ENCODE data around the gene SYCP2. TPM values are rescaled to one million over a fixed set of nuclear protein-coding genes. Genes with fewer than 3 reads are reported as not detected.

The SYCP2 gene
- polyA plus RNA-seq, 1 donor (not counting 4 experiments of a cell fraction or from before 2014, with no cell fraction given) = 0.12 TPM

GRCh38 chr20:59829786-59830664 is 103.4 kb downstream of the SYCP2 start:
- FAIRE-seq (peak; percentile 5), DNase-seq (ENCODE audit: low read depth, low spot score) (no peak)
- Histone ChIP-seq H3K9ac (ENCODE audit: control insufficient read depth, extremely low read depth, insufficient read depth, low read length) (no peak overlapping the region), H3K4me1 (ENCODE audit: control insufficient read depth, extremely low read depth, insufficient read depth, low read length) (peaks cover 40% of the 10 kb centered on the region), H4K20me1 (ENCODE audit: control insufficient read depth, extremely low read depth, insufficient read depth, low read length) (no peaks in the 10 kb centered on the region), H2AFZ (ENCODE audit: control insufficient read depth, low read length) (no peak overlapping the region), H3K27ac (ENCODE audit: control insufficient read depth, insufficient read depth, low read length) (no peak overlapping the region), H3K4me3 (ENCODE audit: control insufficient read depth in 2 of 3, extremely low read depth in 1 of 3, insufficient read depth in 2 of 3, low read depth in 1 of 3, low read length in 3 of 3) (no peak overlapping the region), H3K9me3 (ENCODE audit: control insufficient read depth, low read depth, low read length) (no peaks in the 10 kb centered on the region), H3K36me3 (ENCODE audit: control insufficient read depth in 2 of 2, extremely low read depth in 1 of 2, insufficient read depth in 2 of 2, low read length in 2 of 2) (no peaks in the 10 kb centered on the region), H3K4me2 (ENCODE audit: control insufficient read depth, extremely low read depth, insufficient read depth, low read depth, low read length) (no peak overlapping the region), H3K9me1 (ENCODE audit: control insufficient read depth, extremely low read depth, insufficient read depth, low read length) (peaks cover 2% of the 10 kb centered on the region), H3K79me2 (ENCODE audit: control insufficient read depth, insufficient read depth, low read length) (no peaks in the 10 kb centered on the region), H3K27me3 (ENCODE audit: control insufficient read depth, extremely low read depth, insufficient read depth, low read length) (no peaks in the 10 kb centered on the region)
- dilution Hi-C loops (cut with MboI; ENCODE audit: extremely low pct_ligation_motif_present, low sequenced_read_pairs) = no loop called here
- no peak for TF ChIP-seq EZH2 (IDR thresholded peaks at IDR 0.05; ENCODE audit: low read length)
- TF ChIP-seq, protein P1, sequence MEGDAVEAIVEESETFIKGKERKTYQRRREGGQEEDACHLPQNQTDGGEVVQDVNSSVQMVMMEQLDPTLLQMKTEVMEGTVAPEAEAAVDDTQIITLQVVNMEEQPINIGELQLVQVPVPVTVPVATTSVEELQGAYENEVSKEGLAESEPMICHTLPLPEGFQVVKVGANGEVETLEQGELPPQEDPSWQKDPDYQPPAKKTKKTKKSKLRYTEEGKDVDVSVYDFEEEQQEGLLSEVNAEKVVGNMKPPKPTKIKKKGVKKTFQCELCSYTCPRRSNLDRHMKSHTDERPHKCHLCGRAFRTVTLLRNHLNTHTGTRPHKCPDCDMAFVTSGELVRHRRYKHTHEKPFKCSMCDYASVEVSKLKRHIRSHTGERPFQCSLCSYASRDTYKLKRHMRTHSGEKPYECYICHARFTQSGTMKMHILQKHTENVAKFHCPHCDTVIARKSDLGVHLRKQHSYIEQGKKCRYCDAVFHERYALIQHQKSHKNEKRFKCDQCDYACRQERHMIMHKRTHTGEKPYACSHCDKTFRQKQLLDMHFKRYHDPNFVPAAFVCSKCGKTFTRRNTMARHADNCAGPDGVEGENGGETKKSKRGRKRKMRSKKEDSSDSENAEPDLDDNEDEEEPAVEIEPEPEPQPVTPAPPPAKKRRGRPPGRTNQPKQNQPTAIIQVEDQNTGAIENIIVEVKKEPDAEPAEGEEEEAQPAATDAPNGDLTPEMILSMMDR (optimal IDR thresholded peaks at IDR 0.05 in 1 of 3, IDR thresholded peaks at IDR 0.05 in 1 of 3, conservative IDR thresholded peaks at IDR 0.05 in 1 of 3; ENCODE audit: extremely low read depth in 1 of 3, insufficient read depth in 2 of 3, low read length in 3 of 3) = no peak

DNA sequence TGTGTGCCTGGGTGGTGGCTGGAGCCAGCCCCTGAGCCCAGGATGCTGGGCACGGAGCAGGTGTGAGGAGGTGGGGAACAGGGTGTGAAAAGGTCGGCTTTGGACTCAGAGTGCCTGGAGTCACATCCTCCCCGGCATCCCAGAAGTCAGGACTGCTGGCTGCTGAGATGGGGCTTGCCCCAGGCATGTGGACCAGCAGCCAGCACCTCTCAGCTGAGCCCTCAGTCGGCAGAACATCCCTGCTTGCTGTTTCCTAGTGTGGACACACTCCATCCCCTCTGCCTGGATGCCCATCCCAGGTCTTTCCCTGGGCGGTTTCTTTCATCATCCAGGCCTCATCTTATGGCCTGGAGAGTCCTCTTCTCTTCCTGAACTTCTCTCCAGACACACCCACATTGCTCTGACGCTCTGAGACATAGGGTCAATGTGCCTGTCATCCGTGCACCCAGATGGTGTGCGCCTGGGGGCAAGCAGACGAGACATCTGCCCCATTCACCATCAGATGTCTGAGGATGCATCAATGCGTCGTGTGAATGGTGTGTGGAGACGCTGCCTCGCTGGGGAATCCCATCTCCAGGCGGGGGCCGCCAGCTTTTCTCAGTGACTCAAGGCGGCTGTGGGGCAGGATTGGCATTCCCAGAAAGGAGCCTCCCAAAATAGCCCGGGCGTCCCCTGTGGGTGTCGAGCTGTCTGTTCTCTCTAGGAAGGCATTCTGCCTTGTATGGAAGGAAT is 104.2 kb downstream of the SYCP2 start:
- no peak overlapping the region for H3K4me2 ChIP-seq (ENCODE audit: control insufficient read depth, extremely low read depth, insufficient read depth, low read depth, low read length)
- TF ChIP-seq, protein P1 (optimal IDR thresholded peaks at IDR 0.05 in 1 of 3, IDR thresholded peaks at IDR 0.05 in 1 of 3, conservative IDR thresholded peaks at IDR 0.05 in 1 of 3; ENCODE audit: extremely low read depth in 1 of 3, insufficient read depth in 2 of 3, low read length in 3 of 3) = no peak
- no peak for TF ChIP-seq EZH2 (IDR thresholded peaks at IDR 0.05; ENCODE audit: low read length)
- H3K9ac ChIP-seq (ENCODE audit: control insufficient read depth, extremely low read depth, insufficient read depth, low read length) = no peak overlapping the region
- H3K27ac ChIP-seq (ENCODE audit: control insufficient read depth, insufficient read depth, low read length) = no peak overlapping the region
- no peaks in the 10 kb centered on the region for H3K9me3 ChIP-seq (ENCODE audit: control insufficient read depth, low read depth, low read length)
- H2AFZ ChIP-seq (ENCODE audit: control insufficient read depth, low read length) = no peak overlapping the region
- H3K79me2 ChIP-seq (ENCODE audit: control insufficient read depth, insufficient read depth, low read length) = no peaks in the 10 kb centered on the region
- H4K20me1 ChIP-seq (ENCODE audit: control insufficient read depth, extremely low read depth, insufficient read depth, low read length) = no peaks in the 10 kb centered on the region
- no peaks in the 10 kb centered on the region for H3K27me3 ChIP-seq (ENCODE audit: control insufficient read depth, extremely low read depth, insufficient read depth, low read length)
- peaks cover 40% of the 10 kb centered on the region for H3K4me1 ChIP-seq (ENCODE audit: control insufficient read depth, extremely low read depth, insufficient read depth, low read length)
- peaks cover 2% of the 10 kb centered on the region for H3K9me1 ChIP-seq (ENCODE audit: control insufficient read depth, extremely low read depth, insufficient read depth, low read length)
- H3K36me3 ChIP-seq (ENCODE audit: control insufficient read depth in 2 of 2, extremely low read depth in 1 of 2, insufficient read depth in 2 of 2, low read length in 2 of 2) = no peaks in the 10 kb centered on the region
- no peak overlapping the region for H3K4me3 ChIP-seq (ENCODE audit: control insufficient read depth in 2 of 3, extremely low read depth in 1 of 3, insufficient read depth in 2 of 3, low read depth in 1 of 3, low read length in 3 of 3)
- no peak for FAIRE-seq
- dilution Hi-C loops (cut with MboI; ENCODE audit: extremely low pct_ligation_motif_present, low sequenced_read_pairs) = no loop called here
- DNase-seq (ENCODE audit: low read depth, low spot score) = peak; percentile 68

Data from keratinocyte (primary cell).